Right lung (tissue), 5 donors: ENCODE results near the gene FRRS1L. TPM values are rescaled to one million over a fixed set of nuclear protein-coding genes. Genes with fewer than 3 reads are reported as not detected.
"Not testable (repeated sequence)": the region's sequence is repeated elsewhere in the genome, so short reads cannot be mapped to it uniquely, and the experiment has no call there.

Experiments
- DNase-seq, 2 donors: peaks; one replicate each; pipeline ENCODE4 v3.0.0-alpha.2; 2013
- polyA plus RNA-seq, 5 donors: library from polyadenylated mRNA; unstranded; fragments of 120-200 nt; gene quantifications; one replicate each; pipeline versions ENCODE4 v1.2.1 to v1.2.3, GENCODE V29; 2013; ENCODE audit warnings: inconsistent platforms in 1 of 5, low replicate concordance in 1 of 5; ENCODE audit not compliant: insufficient read length in 5 of 5, insufficient read depth in 1 of 5

Gene FRRS1L
- polyA plus RNA-seq, 5 donors: 1.7 to 6.0 (median 2.9) TPM

GRCh38 chr9:109134167-109134578 is 32.9 kb downstream of the FRRS1L start:
- DNase-seq: no peak

DNA sequence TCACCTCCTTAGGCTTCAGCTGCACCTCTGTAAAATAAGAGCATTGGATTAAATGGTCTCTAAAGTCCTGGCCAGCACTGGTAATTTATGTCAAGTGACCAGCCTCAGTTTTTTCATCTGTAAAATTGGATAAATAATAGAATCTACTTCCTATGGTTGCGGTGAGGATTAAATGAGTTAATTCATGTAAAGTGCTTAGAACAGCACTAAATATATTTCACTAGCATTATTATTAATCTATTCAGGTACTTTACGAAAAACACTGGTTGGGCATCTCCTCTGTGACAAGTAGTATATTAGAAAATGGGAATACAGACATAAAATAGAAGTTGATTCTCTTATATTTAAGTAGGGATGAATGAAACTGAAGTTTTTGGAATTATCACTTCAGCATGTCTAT is 33.5 kb downstream of the FRRS1L start:
- no peak for DNase-seq

GRCh38 chr9:109132567-109133021 is 34.5 kb downstream of the FRRS1L start:
- DNase-seq: no peak

- DNase-seq: no peak
Measured at GRCh38 chr9:109129470-109130197, 37.4 kb downstream of the FRRS1L start.

DNA sequence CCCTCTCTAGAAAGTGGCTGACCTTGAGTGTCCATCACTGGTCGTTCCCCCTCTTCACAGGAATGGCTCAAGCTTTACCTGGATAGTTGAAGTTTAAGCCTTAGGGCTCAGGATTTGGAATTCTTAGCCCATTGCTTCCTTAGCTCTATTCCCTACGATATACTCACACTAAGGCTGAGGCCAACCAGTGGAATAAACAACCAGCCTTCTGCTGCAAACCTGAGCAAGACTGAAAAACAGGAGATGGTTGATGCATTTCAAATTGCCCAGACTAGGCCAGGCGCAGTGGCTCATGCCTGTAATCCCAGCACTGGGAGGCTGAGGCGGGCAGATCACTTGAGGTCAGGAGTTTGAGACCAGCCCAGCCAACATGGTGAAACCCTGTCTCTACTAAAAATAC is 40.4 kb downstream of the FRRS1L start:
- not testable (repeated sequence) for DNase-seq

DNA sequence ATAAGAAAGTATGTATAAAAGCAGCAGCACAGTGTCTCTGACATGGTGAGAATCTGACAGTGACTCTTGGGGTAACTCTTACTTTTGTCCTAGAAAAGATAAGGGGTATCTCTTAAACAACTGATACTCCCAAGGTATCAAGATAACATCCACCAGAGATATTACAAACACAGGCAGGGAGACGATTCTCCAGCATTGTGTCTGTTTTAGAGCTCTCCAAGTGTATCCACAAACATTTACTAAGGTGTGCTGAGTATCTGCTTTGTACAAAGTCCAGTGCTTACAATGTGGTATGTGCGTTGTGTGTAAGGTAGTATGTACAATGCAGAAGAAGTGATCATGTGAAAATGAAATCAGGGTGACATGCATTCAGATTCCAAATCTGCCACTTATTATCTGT is 42.9 kb downstream of the FRRS1L start:
- DNase-seq: no peak

DNA sequence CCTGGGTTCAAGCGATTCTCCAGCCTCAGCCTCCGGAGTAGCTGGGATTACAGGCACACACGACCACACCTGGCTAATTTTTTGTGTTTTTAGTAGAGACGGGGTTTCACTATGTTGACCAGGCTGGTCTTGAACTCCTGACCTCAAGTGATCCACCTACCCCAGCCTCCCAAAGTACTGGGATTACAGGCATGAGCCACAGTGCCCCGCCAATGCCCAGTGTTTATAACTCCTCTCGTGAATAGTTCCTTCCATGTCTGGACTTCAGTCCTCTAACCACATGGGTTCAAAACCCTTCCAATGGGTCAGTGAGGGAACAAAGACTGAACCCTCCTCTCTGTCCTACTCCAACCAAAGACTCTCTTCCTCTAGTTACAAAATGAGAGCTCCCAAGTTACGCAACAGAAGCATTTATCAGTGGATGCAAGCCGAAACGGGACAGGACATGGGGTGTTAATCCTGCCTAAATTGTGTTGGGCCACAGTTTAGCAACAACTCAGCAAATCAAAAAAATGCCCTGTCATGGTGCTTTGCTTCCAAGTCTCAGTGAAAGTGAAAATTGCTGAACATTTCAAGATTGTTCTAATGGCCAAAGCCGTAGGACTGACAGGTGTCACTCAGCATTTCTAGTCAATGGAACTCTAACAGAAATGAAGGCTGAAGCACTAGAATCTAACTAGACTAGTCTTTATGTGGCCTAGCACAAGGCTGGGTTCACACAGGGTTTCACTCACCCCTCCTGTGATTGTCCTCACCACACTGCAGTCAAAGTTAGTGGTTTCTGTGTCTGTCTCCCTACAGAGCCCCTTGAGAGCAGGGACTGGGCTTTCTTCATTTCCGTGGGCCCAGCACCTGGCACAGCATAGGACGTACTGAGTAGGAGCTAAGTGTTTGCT is 44.1 kb downstream of the FRRS1L start:
- DNase-seq: no peak

GRCh38 chr9:109121232-109121796 is 45.7 kb downstream of the FRRS1L start:
- no peak for DNase-seq

- no peak for DNase-seq
Measured at GRCh38 chr9:109120204-109120789, 46.8 kb downstream of the FRRS1L start.

GRCh38 chr9:109119439-109120203 is 47.4 kb downstream of the FRRS1L start, which contains the start of gene TMEM245:
Gene TMEM245, minus strand, starts transcription at chr9:109119947. Its CDS starts 34 bp downstream, at chr9:109119913.
- peak; percentile 96 to 97 for DNase-seq

DNA sequence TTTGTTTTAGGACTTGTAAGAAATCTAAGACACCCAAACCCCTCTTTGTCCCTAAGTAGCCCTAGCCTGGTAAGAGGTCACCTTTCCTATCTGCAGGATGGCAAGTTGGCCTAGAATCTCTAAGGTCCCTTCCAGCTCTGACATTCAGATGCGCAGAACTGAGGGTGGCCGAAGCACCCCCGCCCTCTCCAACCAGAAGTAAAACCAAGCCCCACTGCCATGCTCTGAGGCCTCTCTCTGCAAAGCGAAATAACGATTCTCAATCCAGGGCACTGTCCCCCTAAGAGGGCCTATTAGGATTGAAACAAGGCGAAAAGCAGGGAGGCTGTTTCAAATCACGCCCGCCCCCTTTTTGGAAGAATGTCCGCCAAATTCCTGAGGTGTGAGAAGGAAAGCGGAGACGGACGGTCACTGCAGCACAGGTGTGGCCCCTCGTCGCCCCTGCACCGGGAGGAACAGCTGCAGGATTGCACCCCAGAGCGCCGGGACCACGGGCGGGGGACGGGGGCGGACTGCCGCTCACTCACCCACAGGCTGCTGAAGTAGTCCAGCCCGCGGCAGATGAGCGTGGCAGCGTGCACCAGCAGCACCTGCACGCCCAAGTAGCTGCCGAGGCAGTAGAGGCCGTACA is 48.1 kb downstream of the FRRS1L start:
- no peak for DNase-seq

GRCh38 chr9:109117856-109118807 is 48.9 kb downstream of the FRRS1L start:
- no peak for DNase-seq

- DNase-seq: no peak
Measured at GRCh38 chr9:109115931-109116526, 51.0 kb downstream of the FRRS1L start.

- DNase-seq: no peak
Measured at GRCh38 chr9:109114670-109115069, 52.4 kb downstream of the FRRS1L start.

DNA sequence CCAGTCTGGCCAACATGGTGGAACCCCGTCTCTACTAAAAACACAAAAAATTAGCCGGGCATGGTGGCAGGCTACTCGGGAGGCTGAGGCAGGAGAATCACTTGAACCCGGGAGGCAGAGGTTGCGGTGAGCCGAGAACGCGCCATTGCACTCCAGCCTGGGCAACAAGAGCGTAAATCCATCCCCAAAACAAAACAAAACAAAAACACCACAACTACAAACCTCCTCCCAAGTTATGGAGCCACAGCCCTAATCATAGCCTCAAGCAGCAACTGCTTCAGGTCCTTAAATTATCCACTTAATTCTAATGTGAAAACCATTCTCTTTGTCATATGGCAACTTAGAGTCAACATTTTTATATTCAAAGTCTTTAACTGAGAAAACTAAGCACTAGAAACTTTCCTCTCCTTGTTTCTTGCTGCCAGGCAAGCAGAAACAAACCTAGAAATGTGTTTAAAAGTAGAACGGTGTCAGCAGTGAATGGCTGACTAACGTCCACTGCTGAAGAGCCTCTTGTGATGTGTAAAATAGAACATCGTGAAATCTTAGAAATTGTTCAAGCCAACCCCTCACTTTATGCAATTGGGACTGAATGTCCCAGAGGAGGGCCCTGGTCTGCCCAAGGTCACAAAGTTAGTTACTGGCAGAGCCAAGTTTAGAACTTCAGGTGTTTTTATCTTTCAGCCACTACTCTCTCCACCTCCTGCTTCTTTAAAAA is 53.0 kb downstream of the FRRS1L start:
- DNase-seq: no peak

DNA sequence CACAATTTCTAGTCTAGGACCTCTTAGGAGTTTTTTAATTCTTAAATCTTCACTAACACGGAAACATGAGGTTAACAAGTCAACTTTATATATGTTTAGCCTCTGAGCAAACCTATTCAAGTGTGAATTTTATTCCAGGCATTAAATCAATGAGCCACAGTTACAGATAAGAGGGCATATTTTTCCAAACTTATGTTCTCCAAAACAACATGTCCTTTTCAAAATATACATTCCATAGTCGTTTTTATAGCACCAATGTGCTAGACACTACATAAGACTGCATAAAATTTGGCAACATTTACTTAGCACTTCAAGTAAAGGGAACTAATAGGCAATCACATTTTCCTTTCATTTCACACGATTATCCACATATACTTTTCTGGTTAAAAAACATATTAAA is 53.8 kb downstream of the FRRS1L start:
- DNase-seq: no peak

GRCh38 chr9:109110329-109111021 is 56.6 kb downstream of the FRRS1L start:
- DNase-seq: no peak

- no peak for DNase-seq
Measured at GRCh38 chr9:109109967-109110328, 57.1 kb downstream of the FRRS1L start.
